DOHH2 (cell line): ENCODE measurements around the gene MSRB3.

Experiments used
- H3F3A ChIP-seq: fragments of 200-600 bp; sonication (generic), shearing (Covaris generic); 2 replicates; pipeline ENCODE4 v1.6.0; 2016; ENCODE audit warnings: antibody characterized with exemption, mild to moderate bottlenecking; ENCODE audit not compliant: control insufficient read depth, insufficient read depth
- H3K27ac ChIP-seq: fragments of 200-600 bp; sonication (generic); 2 replicates; pipeline ENCODE4 v1.5.1; 2014; ENCODE audit warnings: low read depth, mild to moderate bottlenecking, low read length, moderate library complexity
- H3K27me3 ChIP-seq: fragments of 200-600 bp; sonication (generic); 2 replicates; pipeline ENCODE4 v1.6.1; 2014; ENCODE audit warnings: mild to moderate bottlenecking, low read length, mixed read lengths; ENCODE audit not compliant: control insufficient read depth
- H3K36me3 ChIP-seq: fragments of 200-600 bp; sonication (generic); 2 replicates; pipeline ENCODE4 v1.6.1; 2014; ENCODE audit warnings: mild to moderate bottlenecking, low read length, moderate library complexity, mixed read lengths; ENCODE audit not compliant: control insufficient read depth
- H3K4me1 ChIP-seq: fragments of 200-600 bp; sonication (generic); 2 replicates; pipeline ENCODE4 v1.6.1; 2014; ENCODE audit warnings: mild to moderate bottlenecking, low read length, mixed read lengths; ENCODE audit not compliant: control insufficient read depth
- H3K4me2 ChIP-seq: fragments of 200-600 bp; sonication (generic); 2 replicates; pipeline ENCODE4 v1.6.0; 2014; ENCODE audit warnings: mild to moderate bottlenecking, low read length, moderate library complexity
- H3K4me3 ChIP-seq: fragments of 200-600 bp; sonication (generic); 2 replicates; pipeline ENCODE4 v1.5.1; 2014; ENCODE audit warnings: mild to moderate bottlenecking, low read length, mixed read lengths
- H3K79me2 ChIP-seq: fragments of 200-600 bp; sonication (generic); 2 replicates; pipeline ENCODE4 v1.6.1; 2014; ENCODE audit warnings: mild to moderate bottlenecking, low read length, mixed read lengths; ENCODE audit not compliant: control insufficient read depth
- H3K9me2 ChIP-seq: fragments of 200-600 bp; sonication (generic); replicated peaks from 2 replicates; pipeline ENCODE4 v1.6.1; 2014; ENCODE audit warnings: mild to moderate bottlenecking, low read length, mixed read lengths; ENCODE audit not compliant: control insufficient read depth
- H3K9me3 ChIP-seq: fragments of 200-600 bp; sonication (generic); 2 replicates; pipeline ENCODE4 v1.6.1; 2014; ENCODE audit warnings: antibody characterized with exemption, low read length, mixed read lengths; ENCODE audit not compliant: control insufficient read depth, insufficient read depth
- H4K20me1 ChIP-seq: fragments of 200-600 bp; sonication (generic); 2 replicates; pipeline ENCODE4 v1.6.0; 2014; ENCODE audit warnings: low read depth, mild to moderate bottlenecking, antibody characterized with exemption, low read length, moderate library complexity; ENCODE audit not compliant: control insufficient read depth, insufficient read depth
- EZH2phosphoT487 ChIP-seq: fragments of 200-600 bp; sonication (generic); IDR thresholded peaks from 2 replicates; pipeline ENCODE4 v1.6.1; 2017; ENCODE audit warnings: borderline replicate concordance, mild to moderate bottlenecking, antibody characterized with exemption, low read length, moderate library complexity, mixed read lengths
- TF ChIP-seq, protein P1 (sequence below): fragments of 200-600 bp; sonication (generic); IDR thresholded peaks from one replicate; pipeline ENCODE4 v1.5.1; 2014; ENCODE audit warnings: antibody characterized with exemption, mild to moderate bottlenecking, low read depth, low read length; ENCODE audit not compliant: poor library complexity, severe bottlenecking

The MSRB3 gene

DNA sequence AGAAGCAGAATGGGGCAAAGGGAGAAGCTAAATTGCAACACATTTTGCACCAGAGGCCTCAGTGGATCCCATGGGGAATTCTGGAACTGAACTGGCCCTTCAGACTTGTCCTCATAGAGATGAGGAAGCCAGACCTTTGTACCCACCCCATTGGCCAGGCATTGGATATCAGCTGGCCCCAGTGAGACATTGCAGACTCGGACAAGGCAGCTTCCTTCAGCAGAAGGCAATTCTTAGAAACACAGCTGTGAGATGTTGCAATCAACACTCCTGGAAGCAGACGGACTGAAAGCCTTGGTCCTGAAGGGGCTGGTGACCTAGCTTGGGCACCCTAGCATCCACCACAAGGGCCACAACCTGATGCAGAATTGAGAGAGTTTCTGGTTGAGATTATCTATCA lies 218.1 kb downstream of the MSRB3 start:
- Histone ChIP-seq H3K9me2 (no peaks in the 10 kb centered on the region), H3K79me2 (no peaks in the 10 kb centered on the region), H4K20me1 (no peaks in the 10 kb centered on the region), H3K36me3 (no peaks in the 10 kb centered on the region), H3K27ac (no peak overlapping the region), H3K4me3 (no peak overlapping the region), H3K4me2 (no peak overlapping the region), H3K9me3 (no peaks in the 10 kb centered on the region), H3K27me3 (no peaks in the 10 kb centered on the region), H3F3A (no peaks in the 10 kb centered on the region), H3K4me1 (no peaks in the 10 kb centered on the region)
- no peak for TF ChIP-seq EZH2phosphoT487
- TF ChIP-seq, protein P1, sequence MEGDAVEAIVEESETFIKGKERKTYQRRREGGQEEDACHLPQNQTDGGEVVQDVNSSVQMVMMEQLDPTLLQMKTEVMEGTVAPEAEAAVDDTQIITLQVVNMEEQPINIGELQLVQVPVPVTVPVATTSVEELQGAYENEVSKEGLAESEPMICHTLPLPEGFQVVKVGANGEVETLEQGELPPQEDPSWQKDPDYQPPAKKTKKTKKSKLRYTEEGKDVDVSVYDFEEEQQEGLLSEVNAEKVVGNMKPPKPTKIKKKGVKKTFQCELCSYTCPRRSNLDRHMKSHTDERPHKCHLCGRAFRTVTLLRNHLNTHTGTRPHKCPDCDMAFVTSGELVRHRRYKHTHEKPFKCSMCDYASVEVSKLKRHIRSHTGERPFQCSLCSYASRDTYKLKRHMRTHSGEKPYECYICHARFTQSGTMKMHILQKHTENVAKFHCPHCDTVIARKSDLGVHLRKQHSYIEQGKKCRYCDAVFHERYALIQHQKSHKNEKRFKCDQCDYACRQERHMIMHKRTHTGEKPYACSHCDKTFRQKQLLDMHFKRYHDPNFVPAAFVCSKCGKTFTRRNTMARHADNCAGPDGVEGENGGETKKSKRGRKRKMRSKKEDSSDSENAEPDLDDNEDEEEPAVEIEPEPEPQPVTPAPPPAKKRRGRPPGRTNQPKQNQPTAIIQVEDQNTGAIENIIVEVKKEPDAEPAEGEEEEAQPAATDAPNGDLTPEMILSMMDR, result no peak

DNA sequence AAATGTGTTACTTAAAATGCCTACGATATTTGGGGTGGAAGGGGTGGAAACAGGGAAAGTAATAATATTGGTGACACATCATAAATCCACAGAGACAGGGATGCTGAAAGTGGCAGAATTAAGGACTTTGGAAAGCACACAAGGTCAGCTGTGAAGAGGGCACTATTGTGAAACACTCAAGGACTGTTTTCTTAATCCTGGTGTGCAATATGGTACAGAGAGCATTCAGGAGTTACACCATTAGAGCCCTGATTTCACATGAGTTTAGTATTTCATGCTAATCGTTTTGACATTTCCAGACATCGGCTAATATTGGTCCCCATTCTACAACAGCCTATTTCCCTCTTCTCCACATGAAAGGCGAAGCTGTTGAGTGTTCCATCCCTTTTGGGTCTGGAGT lies 219.2 kb downstream of the MSRB3 start:
- Histone ChIP-seq H3F3A (no peaks in the 10 kb centered on the region), H3K4me1 (no peaks in the 10 kb centered on the region), H3K27ac (no peak overlapping the region), H4K20me1 (no peaks in the 10 kb centered on the region), H3K9me2 (no peaks in the 10 kb centered on the region), H3K4me2 (no peak overlapping the region), H3K36me3 (no peaks in the 10 kb centered on the region), H3K9me3 (no peaks in the 10 kb centered on the region), H3K4me3 (no peak overlapping the region), H3K79me2 (no peaks in the 10 kb centered on the region), H3K27me3 (no peaks in the 10 kb centered on the region)
- TF ChIP-seq, protein P1, result no peak
- TF ChIP-seq EZH2phosphoT487, result no peak

DNA sequence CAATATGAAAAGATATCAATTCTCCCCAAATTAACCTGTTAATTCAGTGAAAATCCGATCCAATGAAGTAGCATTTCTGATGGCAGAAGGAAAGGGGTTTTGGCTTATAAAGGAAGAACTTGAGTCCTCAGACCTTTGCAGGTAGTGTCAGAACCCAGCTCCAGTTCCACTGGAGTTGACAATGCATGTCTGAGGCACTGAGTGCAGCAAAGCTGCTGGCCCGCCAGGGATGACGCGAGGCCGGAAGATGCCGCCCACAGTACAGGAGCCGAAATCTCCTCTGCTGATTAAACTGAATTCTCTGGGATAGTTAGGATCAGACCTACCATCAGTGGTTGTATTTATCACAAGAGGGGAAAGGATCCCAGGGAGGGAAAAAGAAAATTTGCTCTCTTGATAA lies 220.7 kb downstream of the MSRB3 start:
- no peaks in the 10 kb centered on the region for H3K9me3 ChIP-seq
- no peaks in the 10 kb centered on the region for H4K20me1 ChIP-seq
- TF ChIP-seq EZH2phosphoT487, result no peak
- TF ChIP-seq, protein P1, result no peak
- H3K27me3 ChIP-seq, result no peaks in the 10 kb centered on the region
- no peak overlapping the region for H3K27ac ChIP-seq
- H3K4me3 ChIP-seq, result no peak overlapping the region
- no peaks in the 10 kb centered on the region for H3K36me3 ChIP-seq
- no peaks in the 10 kb centered on the region for H3K79me2 ChIP-seq
- no peaks in the 10 kb centered on the region for H3K9me2 ChIP-seq
- H3K4me2 ChIP-seq, result no peak overlapping the region
- H3K4me1 ChIP-seq, result no peaks in the 10 kb centered on the region
- no peaks in the 10 kb centered on the region for H3F3A ChIP-seq
